ENCODE data around the gene EP400. TPM values are rescaled to one million over a fixed set of nuclear protein-coding genes. Genes with fewer than 3 reads are reported as not detected.
A peak's percentile ranks its signal among the peaks of the same experiment; 100 is the strongest.

Gene EP400
- 10 to 100 TPM in 7 of 8 experiments, 1 to 10 TPM in 1; 7.7 to 44.8 (median 17.2) TPM for total RNA-seq

- in situ Hi-C loops (cut with MboI; ENCODE audit: low pct_unique_long_range_greater_than_20kb in 2 of 9, low sequenced_read_pairs in 9 of 9, unreplicated experiment in 9 of 9), result no loop called here
- ATAC-seq (replicated peaks in 6 of 8), result peak; percentile 92 to 96 (median 95)
- peak within 1 kb of the TSS; percentile 68 to 91 (median 78) for H3K4me3 ChIP-seq
- peak within 1 kb of the TSS; percentile 70 to 85 for H3K27ac ChIP-seq
- peaks cover 0 to 6% of the 10 kb centered on the region in 2 donors for H3K4me1 ChIP-seq (replicated peaks in 1 of 2)
- 0% methylated on average over 1 of the region's 97 CpGs; no CpG with 5 or more reads in 9 of the 10 experiments for WGBS, 10 experiments
These were observed at the start of gene EP400 for GRCh38 chr12:131949431-131950181. Gene EP400 (plus strand): TSS chr12:131949942. CDS start chr12:131960620, 10,678 bp downstream.

GRCh38 chr12:131900397-131900796 is 49.3 kb upstream of the EP400 start:
- in situ Hi-C loops (cut with MboI; ENCODE audit: low pct_unique_long_range_greater_than_20kb in 2 of 9, low sequenced_read_pairs in 9 of 9, unreplicated experiment in 9 of 9), result no loop called here
- 70 to 93% (median 80%) methylated on average over 2 to 3 of the region's 6 CpGs; no CpG with 5 or more reads in 7 of the 10 experiments for WGBS, 10 experiments

GRCh38 chr12:131901431-131902331 is 48.1 kb upstream of the EP400 start:
- no peak overlapping the region for H3K27ac ChIP-seq
- in situ Hi-C loops (cut with MboI; ENCODE audit: low pct_unique_long_range_greater_than_20kb in 2 of 9, low sequenced_read_pairs in 9 of 9, unreplicated experiment in 9 of 9), result no loop called here
- 66 to 89% (median 78%) methylated on average over 2 to 10 of the region's 30 CpGs; no CpG with 5 or more reads in 3 of the 10 experiments for WGBS, 10 experiments
- H3K4me1 ChIP-seq (replicated peaks in 1 of 2), result peaks cover 1 to 7% of the 10 kb centered on the region in 2 donors
- ATAC-seq (replicated peaks in 6 of 8), result peak in 5 of 8 experiments; percentile 9 to 67 (median 52)
- no peak overlapping the region for H3K4me3 ChIP-seq

More at GRCh38 chr12:131900397-131900796, 49.3 kb upstream of the EP400 start:
- Histone ChIP-seq H3K27ac (no peak overlapping the region), H3K4me1 (replicated peaks in 1 of 2) (peaks cover 7 to 10% of the 10 kb centered on the region in 2 donors), H3K4me3 (no peak overlapping the region)
- ATAC-seq (replicated peaks in 6 of 8), result no peak

- Histone ChIP-seq H3K27ac (no peak overlapping the region), H3K4me3 (no peak overlapping the region), H3K4me1 (replicated peaks in 1 of 2) (peaks cover 0 to under 1% of the 10 kb centered on the region in 2 donors)
- in situ Hi-C loops (cut with MboI; ENCODE audit: low pct_unique_long_range_greater_than_20kb in 2 of 9, low sequenced_read_pairs in 9 of 9, unreplicated experiment in 9 of 9), result no loop called here
- ATAC-seq (replicated peaks in 6 of 8), result peak in 4 of 8 experiments; percentile 9 to 50 (median 27)
- 89 to 100% (median 92%) methylated on average over 3 to 7 of the region's 25 CpGs; no CpG with 5 or more reads in 6 of the 10 experiments for WGBS, 10 experiments
These were observed 47.2 kb upstream of the EP400 start for GRCh38 chr12:131902332-131903241.

- Histone ChIP-seq H3K4me1 (replicated peaks in 1 of 2) (no peaks in the 10 kb centered on the region), H3K27ac (no peak overlapping the region), H3K4me3 (no peak overlapping the region)
- in situ Hi-C loops (cut with MboI; ENCODE audit: low pct_unique_long_range_greater_than_20kb in 2 of 9, low sequenced_read_pairs in 9 of 9, unreplicated experiment in 9 of 9), result no loop called here
- 20 to 100% (median 94%) methylated on average over 1 to 3 of the region's 13 CpGs; no CpG with 5 or more reads in 5 of the 10 experiments for WGBS, 10 experiments
- no peak for ATAC-seq (replicated peaks in 6 of 8)
These were observed 46.2 kb upstream of the EP400 start for GRCh38 chr12:131903270-131904255.

GRCh38 chr12:131904346-131904745 is 45.4 kb upstream of the EP400 start:
- no CpG with 5 or more reads among the region's 5 CpGs for WGBS, 10 experiments
- ATAC-seq (replicated peaks in 6 of 8), result no peak

GRCh38 chr12:131905081-131905629 is 44.6 kb upstream of the EP400 start:
- 100% methylated on average over 1 of the region's 13 CpGs; no CpG with 5 or more reads in 9 of the 10 experiments for WGBS, 10 experiments
- Histone ChIP-seq H3K4me1 (replicated peaks in 1 of 2) (no peaks in the 10 kb centered on the region), H3K27ac (no peak overlapping the region), H3K4me3 (no peak overlapping the region)
- in situ Hi-C loops (cut with MboI; ENCODE audit: low pct_unique_long_range_greater_than_20kb in 2 of 9, low sequenced_read_pairs in 9 of 9, unreplicated experiment in 9 of 9), result no loop called here
- ATAC-seq (replicated peaks in 6 of 8), result no peak

More at GRCh38 chr12:131904346-131904745, 45.4 kb upstream of the EP400 start:
- Histone ChIP-seq H3K4me3 (no peak overlapping the region), H3K27ac (no peak overlapping the region), H3K4me1 (replicated peaks in 1 of 2) (no peaks in the 10 kb centered on the region)
- in situ Hi-C loops (cut with MboI; ENCODE audit: low pct_unique_long_range_greater_than_20kb in 2 of 9, low sequenced_read_pairs in 9 of 9, unreplicated experiment in 9 of 9), result no loop called here

- Histone ChIP-seq H3K4me1 (replicated peaks in 1 of 2) (no peaks in the 10 kb centered on the region), H3K4me3 (no peak overlapping the region), H3K27ac (no peak overlapping the region)
- in situ Hi-C loops (cut with MboI; ENCODE audit: low pct_unique_long_range_greater_than_20kb in 2 of 9, low sequenced_read_pairs in 9 of 9, unreplicated experiment in 9 of 9), result no loop called here
- 60 to 100% (median 85%) methylated on average over 2 to 5 of the region's 15 CpGs; no CpG with 5 or more reads in 6 of the 10 experiments for WGBS, 10 experiments
- no peak for ATAC-seq (replicated peaks in 6 of 8)
These were observed 44.1 kb upstream of the EP400 start for GRCh38 chr12:131905630-131906091.

GRCh38 chr12:131907379-131908091 is 42.2 kb upstream of the EP400 start:
- in situ Hi-C loops (cut with MboI; ENCODE audit: low pct_unique_long_range_greater_than_20kb in 2 of 9, low sequenced_read_pairs in 9 of 9, unreplicated experiment in 9 of 9), result no loop called here
- ATAC-seq (replicated peaks in 6 of 8), result no peak
- H3K27ac ChIP-seq, result no peak overlapping the region
- WGBS, 10 experiments, result no CpG with 5 or more reads among the region's 31 CpGs
- H3K4me1 ChIP-seq (replicated peaks in 1 of 2), result no peaks in the 10 kb centered on the region
- no peak overlapping the region for H3K4me3 ChIP-seq

- no peak overlapping the region for H3K4me3 ChIP-seq
- ATAC-seq (replicated peaks in 6 of 8), result no peak
- H3K27ac ChIP-seq, result no peak overlapping the region
- in situ Hi-C loops (cut with MboI; ENCODE audit: low pct_unique_long_range_greater_than_20kb in 2 of 9, low sequenced_read_pairs in 9 of 9, unreplicated experiment in 9 of 9), result no loop called here
- H3K4me1 ChIP-seq (replicated peaks in 1 of 2), result no peaks in the 10 kb centered on the region
- WGBS, 10 experiments, result 91 to 100% methylated on average over 2 to 7 of the region's 96 CpGs; no CpG with 5 or more reads in 8 of the 10 experiments
These were observed 41.4 kb upstream of the EP400 start for GRCh38 chr12:131908092-131909080.
